A549 (cell line): Measurements from ENCODE around the gene LHFPL2.

ENCODE experiments used
- FOSL2 ChIP-seq, 2 experiments: fragments of 450-650 bp in 1 of 2; fragments of >200 bp in 1 of 2; sonication (Bioruptor Twin) in 1 of 2; formaldehyde crosslinking; IDR thresholded peaks; 2 replicates each; pipeline versions ENCODE4 v1.5.0 to v1.6.1; 2016 to 2020; ENCODE audit warnings: mild to moderate bottlenecking in 1 of 2, moderate library complexity in 1 of 2
- POLR2A ChIP-seq: IDR thresholded peaks from 2 replicates; pipeline ENCODE4 v1.6.1; 2012; ENCODE audit warnings: mild to moderate bottlenecking, low read length
- RAD21 ChIP-seq, 2 experiments: fragments of >200 bp in 1 of 2; sonication (Bioruptor Twin) in 1 of 2; formaldehyde crosslinking in 1 of 2; IDR thresholded peaks in 1 of 2; conservative IDR thresholded peaks in 1 of 2; 2 replicates in 1 of 2; 3 replicates in 1 of 2; pipeline ENCODE4 v1.6.1; 2012 to 2018; ENCODE audit warnings: inconsistent platforms in 1 of 2
- RNF2 ChIP-seq: fragments of 200-600 bp; sonication (generic); IDR thresholded peaks from 2 replicates; pipeline ENCODE4 v1.6.1; 2016; ENCODE audit warnings: low read depth, mild to moderate bottlenecking, antibody characterized with exemption, moderate library complexity, borderline replicate concordance
- SREBF2 ChIP-seq: fragments of 450-650 bp; IDR thresholded peaks from 2 replicates; pipeline ENCODE4 v1.6.1; 2014; ENCODE audit warnings: mild to moderate bottlenecking, moderate library complexity
- TF ChIP-seq, protein P1 (sequence below): fragments of >200 bp; sonication (Bioruptor Twin); formaldehyde crosslinking; IDR thresholded peaks from 3 replicates; pipeline ENCODE4 v1.5.1; 2016

DNA sequence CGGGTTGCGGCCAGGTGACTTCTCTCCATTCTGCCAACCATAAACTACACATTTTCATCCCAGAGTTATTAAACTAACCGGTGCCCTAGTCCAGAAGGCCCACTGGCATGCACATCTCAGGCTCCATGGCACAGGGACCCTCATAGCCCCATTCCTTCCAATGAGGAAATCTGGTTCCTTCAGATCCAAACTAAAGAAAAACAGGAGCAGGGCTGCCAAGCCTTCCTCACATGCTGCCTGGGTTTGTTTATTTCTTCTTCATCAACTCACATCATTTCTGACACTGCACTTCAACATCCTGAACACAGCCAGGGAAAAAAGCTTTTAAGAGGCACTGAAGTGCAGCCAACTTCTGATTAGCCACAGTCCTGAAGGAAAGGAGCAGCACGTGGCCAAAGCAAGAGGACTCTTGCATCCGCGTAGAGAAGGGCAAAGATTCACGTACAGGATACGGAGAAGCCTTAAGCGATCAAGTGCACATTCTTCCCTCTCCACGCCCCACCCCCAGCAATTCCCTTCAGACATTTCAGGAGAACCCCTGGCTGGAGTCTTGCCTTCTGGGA is 22.5 kb downstream of the LHFPL2 start:
- TF ChIP-seq POLR2A (no peak), RNF2 (no peak), SREBF2 (no peak), RAD21 (conservative IDR thresholded peaks at IDR 0.05 in 1 of 2, IDR thresholded peaks at IDR 0.05 in 1 of 2) (no peak), FOSL2 (IDR thresholded peaks at IDR 0.05) (no peak), FOSL2 (CRISPR knock-in tag; IDR thresholded peaks at IDR 0.05) (no peak)
- TF ChIP-seq, protein P1, sequence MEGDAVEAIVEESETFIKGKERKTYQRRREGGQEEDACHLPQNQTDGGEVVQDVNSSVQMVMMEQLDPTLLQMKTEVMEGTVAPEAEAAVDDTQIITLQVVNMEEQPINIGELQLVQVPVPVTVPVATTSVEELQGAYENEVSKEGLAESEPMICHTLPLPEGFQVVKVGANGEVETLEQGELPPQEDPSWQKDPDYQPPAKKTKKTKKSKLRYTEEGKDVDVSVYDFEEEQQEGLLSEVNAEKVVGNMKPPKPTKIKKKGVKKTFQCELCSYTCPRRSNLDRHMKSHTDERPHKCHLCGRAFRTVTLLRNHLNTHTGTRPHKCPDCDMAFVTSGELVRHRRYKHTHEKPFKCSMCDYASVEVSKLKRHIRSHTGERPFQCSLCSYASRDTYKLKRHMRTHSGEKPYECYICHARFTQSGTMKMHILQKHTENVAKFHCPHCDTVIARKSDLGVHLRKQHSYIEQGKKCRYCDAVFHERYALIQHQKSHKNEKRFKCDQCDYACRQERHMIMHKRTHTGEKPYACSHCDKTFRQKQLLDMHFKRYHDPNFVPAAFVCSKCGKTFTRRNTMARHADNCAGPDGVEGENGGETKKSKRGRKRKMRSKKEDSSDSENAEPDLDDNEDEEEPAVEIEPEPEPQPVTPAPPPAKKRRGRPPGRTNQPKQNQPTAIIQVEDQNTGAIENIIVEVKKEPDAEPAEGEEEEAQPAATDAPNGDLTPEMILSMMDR: no peak
